ENCODE measurements around the gene NANOS1.

The NANOS1 gene

DNA sequence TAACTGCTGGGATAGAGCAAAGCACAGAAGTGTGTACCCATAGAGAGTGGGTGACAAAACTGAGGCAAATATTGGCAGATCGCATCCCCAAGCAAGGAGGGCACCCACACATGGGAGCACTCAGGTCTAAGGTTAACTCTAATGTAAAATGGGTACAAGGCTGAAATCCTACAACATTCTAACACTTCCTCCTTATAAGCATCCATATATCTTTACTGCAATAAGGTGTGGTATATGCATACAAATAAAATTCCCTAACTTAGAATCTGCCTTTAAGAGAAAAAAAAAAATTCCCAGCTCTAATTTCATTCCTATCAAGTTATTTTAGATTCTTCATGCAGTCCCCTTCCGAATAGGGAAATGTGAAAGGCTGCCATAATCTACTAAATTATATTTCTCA is 32.4 kb downstream of the NANOS1 start:
- DNase-seq: no peak

- DNase-seq: no peak
These were observed 41.1 kb downstream of the NANOS1 start for GRCh38 chr10:119070395-119071165.

DNA sequence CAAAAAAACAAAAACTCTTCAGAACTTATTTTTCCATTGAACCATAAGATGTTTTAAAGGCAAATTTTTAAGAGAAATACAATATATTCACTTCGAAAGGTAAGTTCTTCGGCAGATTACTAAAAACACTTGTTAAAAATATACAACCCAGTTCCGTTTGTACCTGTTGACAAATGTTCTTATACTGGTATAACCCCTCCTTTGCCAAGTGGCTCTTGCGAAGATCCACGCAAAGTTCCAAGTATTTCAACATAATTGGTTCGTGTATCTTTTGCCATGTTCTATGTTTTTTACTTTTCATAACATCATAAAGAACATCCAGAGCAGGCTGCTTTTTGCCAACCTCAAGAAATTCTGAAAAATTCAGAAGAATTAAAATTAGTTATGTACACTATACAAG is 44.1 kb downstream of the NANOS1 start:
- DNase-seq: no peak

DNA sequence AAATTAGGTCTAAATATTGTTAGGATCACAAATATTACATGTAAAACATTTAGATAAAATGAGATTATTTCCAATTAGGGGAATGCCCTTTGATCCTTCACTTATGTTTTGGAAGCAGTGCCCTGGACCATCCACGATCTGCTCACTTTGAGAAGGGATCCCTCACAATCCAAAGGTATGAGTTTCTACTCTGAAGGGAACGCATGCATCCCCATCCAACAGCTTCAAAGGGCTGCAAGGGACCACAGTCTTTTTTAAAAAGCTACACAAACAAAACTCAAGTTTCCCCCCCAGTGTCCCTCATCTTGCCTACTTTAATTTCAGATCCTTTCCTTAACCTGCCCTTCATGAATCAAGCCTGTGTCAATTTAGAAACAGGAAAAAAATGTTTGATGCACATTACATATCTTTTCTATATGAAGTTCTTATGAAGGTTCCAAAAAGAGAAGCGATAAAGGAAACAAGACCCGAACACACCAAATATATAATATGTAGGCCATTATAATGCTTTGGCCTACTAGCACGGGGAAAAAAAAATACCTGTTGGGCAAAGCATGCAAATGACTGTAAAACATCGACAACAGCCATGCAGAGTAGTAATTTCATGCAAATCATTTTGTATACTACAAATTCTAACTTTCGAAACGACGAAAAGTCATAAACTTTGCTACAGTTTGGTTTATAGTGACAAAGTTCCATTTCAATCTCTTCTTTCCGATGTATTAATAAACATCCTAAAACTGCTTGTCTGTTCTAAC is 49.1 kb downstream of the NANOS1 start:
- no peak for DNase-seq

DNA sequence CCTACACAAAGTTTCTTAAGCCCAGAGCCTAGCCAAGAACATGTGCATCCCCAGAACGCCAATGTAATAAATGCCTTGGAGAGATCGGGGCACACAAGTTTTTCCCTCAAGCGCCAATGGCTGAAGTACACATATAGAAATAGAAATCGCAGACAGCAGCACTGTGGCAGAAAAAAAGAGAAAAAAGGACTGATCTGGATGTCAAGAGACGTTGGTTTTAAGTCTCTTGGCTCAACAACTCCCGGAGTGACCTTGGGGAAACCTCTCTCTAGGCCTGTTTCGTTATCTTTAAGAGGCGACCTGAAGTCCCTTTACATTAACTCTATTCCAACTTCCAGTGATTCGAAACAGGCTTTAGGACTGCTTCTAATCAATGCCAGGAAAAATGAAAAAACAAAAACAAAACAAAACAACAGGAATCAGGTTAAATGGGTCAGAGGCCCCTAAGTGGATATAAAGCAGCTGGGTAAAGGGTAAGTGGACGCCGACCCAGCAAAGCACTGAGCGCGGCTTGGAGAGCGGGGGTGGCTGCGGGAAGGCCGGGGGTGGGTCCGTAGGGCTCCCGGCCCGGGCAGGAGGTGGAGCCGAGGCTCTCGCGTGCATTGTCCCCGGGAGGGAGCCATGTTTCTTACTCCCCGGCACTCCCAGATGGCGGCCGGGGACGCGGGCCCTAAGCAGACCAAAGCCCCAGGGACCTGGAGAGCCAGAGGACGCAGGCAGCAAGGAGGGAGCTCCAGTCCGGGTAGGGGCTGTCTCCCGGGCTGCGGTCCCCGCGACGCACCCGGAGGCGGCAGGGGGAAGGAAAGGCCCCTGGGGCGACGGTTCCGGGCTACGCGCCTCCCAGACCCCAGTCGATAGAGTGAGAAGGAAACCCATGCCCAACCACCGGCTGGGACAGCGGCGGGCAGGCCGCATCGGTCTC is 50.3 kb downstream of the NANOS1 start:
- no peak for DNase-seq

GRCh38 chr10:119080521-119081259 is 51.2 kb downstream of the NANOS1 start, which contains the start of gene EIF3A:
EIF3A (minus strand) TSS chr10:119080817; CDS start chr10:119080676, 141 bp downstream.
- no peak for DNase-seq
